HG02571 (cell line): ENCODE data around the gene TDRKH.
"Not testable (repeated sequence)": the region's sequence is repeated elsewhere in the genome, so short reads cannot be mapped to it uniquely, and the experiment has no call there.

ENCODE experiments used
- ATAC-seq: cut with Tn5 transposase; IDR thresholded peaks from one replicate; pipeline ENCODE4 v1.9.1; 2021; ENCODE audit warnings: mild to moderate bottlenecking, moderate library complexity; ENCODE audit not compliant: unreplicated experiment

The TDRKH gene

DNA sequence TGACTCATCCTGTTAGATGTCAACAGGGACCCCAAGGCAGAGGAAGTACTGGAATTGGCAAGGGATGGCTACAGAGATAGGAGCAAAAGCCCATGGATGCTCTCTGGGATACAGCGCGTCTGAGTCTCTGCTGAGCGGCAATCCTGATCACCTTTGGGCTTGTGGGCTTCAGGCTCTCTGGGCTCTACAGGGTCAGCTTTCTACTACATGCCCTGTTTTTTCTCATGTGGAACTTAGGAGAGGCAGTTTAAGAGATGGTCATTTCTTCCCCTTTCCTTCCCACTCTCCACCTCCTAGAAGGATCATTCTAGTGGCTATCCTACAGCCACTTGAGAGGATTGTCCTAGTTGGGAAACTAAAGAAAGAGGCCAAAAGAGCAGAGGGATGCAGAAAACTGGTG, 13.6 kb upstream of the TDRKH start:
- ATAC-seq, result no peak

DNA sequence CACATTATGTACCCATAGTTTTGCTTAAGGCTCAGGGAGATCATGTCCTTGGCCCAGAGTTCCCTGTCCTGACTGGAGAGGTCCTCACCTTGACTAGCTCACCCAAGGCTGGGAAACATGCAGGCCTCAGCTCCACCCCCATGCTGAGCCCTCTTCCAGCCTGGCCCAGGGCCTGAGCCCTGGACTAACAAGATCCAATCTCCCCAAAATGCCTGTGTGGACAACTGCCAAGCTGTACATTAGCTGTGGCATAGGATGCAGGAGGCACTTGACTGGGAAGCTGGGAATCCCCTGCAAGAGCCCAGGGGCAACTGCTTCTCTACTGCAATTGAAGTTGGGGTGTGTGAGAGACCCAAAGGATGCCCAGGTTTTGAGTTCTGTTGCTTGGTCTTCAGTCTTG, 12.9 kb upstream of the TDRKH start:
- ATAC-seq, result no peak

DNA sequence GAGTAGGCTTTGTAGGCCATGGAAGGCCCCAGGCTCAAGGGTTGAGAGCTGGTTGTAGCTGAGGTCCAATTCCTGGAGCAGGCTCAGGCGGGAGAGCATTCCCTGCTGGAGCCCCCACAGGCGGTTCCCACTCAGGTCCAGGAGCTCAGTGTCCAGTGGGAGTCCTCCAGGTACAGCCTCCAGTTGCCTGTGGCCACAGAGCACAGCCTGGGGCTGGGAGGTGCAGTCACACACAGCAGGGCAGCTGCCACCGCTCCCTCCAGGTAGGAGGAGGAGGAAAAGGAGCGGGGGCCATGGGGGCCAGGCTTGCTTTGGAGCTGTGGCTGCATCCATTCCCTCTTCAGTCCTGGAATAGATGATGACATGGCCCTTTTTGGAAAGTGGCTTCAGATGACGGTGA, 12.1 kb upstream of the TDRKH start:
- ATAC-seq, result no peak

DNA sequence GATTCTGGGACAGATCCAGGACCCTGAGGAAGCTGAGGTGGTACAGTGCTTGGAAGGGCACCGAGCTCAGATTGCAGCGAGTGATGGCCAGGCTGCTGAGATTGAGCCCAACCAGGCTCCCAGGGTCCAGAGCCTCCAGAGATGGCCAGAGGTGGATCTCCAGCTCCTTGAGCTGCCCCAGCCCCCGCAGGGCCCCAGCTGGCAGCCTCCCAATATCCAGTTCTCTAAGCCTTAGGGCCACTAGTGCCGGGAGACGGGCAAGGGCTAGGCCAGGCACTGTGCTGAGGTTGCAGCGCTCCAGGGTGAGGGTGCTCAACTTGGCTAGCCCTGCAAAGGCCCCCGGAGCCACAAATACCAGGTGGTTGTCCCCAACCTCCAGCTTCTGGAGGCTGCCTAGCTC, 11.5 kb upstream of the TDRKH start:
- no peak for ATAC-seq

DNA sequence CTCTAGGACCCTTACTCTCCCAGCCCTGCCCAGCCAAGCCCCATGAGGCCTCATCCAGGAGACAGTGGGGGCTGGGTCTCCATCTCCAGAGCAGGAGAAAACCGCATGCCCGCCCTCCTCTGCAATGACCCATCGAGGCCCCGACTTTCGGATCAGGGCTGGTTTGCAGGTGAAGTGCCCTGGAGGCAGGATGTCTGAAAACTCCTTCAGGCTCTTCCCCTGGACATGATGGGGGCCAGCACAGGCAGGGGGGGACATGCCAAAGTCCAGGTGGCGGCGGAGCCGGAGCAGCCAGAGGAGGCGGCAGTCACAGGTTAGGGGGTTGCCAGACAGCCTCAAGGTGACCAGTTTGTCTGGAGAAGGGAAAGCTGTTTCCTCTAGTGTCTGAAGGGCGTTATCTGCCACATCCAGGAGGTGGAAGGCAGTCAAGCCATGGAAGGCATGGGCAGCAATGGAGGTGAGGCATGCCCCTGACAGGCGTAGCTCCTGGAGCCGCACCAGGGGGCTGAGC, 11.1 kb upstream of the TDRKH start:
- no peak for ATAC-seq

DNA sequence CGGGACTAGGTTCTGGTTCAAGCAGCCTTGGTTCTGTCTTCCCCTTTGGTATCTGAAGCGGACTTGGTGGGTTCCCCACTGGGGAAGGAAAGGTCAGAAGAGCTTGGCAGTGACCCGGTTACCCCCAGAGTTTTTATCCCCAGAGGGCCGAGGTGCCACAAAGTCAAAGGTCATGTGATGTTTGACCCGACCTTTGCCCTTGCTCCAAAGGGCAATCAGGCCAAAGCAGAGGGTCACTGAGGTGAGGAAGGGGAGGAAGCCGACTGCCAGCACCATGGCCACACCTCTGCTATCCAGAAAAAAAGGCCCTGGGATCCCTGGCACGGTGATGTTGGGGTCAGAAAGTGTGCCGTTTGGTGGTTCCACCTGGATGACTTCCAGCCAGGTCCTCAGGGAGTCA, 10.5 kb upstream of the TDRKH start:
- no peak for ATAC-seq

DNA sequence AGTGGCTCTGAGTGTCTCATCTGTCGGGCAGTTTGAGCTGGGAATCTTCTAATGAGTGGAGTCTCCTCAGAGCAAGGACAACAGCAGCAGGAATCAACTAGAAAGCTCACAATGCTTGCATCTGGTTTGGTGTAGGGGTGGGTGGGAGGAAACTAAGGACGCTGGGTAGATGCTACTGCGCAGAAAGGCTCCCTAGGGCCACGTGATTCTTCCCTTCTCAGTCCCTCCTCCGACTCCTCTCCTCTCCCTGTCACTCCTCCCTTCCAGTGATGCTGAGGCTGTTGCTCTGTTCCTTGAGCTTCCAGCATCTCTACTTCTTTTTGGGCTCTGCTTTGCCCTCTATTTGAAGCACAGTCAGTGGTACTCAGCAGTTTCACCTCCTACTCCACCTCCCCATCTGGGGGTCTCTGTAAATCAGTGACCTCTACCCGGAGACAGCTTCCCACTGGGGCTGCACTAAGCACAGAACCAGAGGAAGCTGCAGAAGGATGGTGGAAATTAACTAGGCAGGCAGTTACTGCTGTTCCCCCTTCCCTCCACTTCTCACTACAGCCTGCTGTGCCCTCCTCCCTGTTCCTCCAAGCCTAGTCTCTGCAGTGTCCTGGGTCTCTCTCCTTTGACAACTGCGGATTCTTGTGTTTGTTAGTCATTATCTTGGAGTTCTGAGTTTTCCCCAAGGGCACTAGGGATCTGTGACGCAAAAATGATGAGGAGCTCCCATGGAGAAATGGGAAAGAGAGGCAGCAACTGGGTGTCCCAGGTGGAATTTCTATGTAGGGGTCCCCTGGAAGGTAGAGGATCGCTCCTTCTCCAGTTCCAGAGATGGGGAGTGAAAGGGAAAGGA, 9.1 kb upstream of the TDRKH start:
- ATAC-seq, result no peak

DNA sequence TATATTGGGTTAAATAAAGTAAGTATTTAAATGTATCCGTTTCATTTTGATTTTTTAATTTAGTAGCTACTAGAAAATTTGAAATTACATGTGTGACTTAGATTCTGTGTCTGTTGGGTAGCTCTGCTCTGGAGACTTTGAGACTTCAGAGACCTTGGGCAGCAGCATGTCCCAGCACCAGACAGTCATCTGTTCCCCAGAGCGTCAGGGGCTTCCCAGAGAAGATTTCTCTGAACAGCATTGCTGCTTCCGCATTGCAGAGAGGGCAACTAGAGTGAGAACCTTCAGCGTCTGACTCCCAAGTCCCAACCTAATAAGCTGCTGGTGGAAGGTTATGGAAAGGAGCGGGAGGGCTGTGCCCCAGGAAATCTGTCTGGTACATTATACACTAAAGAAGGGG, 8.3 kb upstream of the TDRKH start:
- ATAC-seq, result no peak

DNA sequence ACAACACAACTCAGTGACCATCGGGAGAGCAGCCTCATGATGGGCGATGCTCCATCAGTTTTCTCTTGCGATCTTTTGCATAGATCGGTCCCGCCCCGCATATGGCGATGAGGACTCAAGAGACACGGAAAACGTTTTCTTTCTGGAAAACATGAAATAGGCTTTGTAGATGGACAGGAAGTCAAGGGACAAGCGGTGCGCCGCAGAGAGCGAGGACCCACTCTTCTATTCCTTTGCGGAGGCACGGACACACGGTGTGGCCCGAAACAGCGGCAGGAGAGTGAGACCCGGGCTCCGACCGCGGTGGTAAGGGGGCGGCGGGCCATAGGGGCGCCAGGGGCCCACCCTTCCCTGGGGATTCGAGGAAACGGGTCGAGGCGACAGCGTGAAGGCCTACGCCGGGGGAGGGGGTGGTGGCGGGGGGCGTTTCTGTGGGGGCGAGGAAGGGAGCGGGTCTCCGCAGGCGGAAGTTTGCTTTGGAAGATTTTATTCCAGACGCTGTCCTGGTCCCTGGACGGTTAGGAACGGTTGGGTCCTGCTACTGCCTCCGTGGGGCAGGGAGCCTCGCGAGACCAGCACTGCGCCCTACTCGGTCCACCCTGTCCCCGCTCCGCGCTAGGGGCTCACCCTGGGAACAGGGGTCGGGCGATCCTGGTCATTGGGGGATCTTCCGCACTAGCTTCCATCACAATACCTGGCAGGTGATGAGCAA, 796 bp upstream of the TDRKH start:
- ATAC-seq, result peak; percentile 3

DNA sequence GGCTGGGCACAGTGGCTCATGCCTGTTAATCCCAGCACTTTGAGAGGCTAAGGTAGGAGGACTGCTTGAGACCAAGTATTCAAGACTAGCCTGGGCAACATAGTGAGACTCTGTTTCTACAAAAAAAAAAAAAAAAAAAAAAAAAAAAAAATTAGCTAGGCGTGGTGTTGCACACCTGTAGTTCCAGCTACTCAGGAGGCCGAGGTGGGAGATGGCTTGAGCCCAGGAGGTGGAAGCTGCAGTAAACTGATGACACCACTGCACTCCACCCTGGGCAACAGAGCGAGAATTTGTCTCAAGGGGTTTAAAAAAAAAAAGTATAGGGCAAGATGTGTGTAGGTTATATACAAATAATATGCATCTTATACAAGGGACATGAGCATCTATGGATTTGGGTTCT, 2.6 kb downstream of the TDRKH start:
- ATAC-seq, result no peak

DNA sequence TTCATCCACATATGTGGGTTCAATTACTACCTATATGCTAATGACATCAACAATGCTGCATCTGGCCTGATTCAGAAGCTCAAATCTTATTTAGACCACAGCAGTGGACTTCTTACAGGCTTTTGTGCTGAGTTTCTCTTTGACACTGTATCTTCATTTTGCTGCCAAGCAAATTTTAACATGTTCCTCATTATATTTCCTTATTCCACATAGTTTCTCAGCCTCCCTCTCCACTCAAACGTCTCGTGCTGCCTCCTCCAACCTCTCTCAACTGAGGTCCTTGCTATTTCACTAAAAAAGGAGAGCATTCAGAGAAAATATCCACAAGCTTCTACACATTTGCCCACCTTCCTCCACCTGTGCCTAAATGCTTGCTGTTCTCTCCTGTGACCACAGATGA, 6.5 kb downstream of the TDRKH start:
- ATAC-seq, result no peak

DNA sequence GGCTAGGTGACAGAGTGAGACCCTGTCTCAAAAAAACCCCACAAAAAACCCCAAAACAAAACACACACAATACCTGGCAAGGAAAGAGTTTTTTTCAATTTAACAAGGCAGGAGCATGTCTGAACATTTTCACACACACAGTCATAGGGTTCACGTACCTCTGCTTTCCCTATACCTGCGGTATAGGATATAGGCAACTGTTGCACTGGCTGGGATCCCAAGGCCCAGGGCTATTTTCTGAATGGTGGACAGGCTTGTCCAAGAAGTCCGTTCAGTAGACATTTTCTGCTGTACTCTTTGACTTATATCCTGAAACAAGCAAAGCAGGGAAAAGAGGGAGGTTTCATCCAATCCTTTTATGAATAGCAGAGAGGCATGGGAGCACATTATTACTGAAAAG, 7.6 kb downstream of the TDRKH start:
- ATAC-seq, result no peak

DNA sequence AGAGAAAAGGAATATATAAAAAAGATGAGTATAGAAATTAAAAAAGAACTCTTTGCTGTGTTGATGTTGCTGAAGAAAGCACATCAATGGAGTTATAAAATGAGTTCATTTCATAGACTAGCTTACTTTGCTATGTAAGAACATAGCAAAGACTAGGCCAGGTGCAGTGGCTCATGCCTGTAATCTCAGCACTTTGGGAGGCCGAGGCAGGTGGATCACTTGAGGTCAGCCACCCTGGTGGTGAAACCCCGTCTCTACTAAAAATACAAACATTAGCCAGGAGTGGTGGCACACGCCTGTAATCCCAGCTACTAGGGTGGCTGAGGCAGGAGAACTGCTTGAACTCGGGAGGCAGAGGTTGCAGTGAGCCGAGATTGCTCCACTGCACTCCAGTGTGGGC, 8.3 kb downstream of the TDRKH start:
- not testable (repeated sequence) for ATAC-seq

DNA sequence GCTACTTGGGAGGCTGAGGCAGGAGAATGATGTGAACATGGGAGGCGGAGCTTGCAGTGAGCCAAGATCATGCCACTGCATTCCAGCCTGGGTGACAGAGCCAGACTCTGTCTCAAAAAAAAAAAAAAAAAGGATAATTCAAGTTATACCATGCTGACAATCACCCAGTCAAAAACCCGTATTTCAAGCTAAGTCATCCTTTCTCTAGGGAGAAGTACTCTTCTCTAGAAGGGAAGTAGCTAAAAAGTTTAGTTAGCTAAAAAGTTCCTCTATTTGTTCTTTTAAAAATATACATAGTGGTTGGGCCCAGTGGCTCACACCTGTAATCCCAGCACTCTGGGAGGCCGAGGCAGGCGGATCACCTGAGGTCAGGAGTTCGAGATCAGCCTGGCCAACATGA, 9.6 kb downstream of the TDRKH start:
- not testable (repeated sequence) for ATAC-seq

DNA sequence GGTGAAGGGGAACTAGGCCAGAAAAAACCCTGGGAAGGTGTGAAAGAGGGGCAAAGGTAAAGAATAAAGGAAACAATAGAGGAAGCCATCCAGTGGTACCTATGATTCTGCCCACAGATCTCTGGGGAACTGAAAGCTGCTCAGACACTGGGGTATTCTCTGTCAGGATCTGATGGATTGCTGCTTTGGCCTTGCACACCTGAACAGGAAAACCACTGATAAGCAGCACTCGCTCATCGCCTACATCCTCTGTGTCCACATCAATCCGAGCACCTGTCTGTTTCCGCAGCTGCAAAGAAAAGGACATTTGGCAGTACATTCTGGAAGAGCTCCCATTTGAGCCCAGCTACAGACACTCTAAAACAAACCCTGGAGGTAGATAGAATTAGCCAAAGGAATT, 10.4 kb downstream of the TDRKH start:
- no peak for ATAC-seq

DNA sequence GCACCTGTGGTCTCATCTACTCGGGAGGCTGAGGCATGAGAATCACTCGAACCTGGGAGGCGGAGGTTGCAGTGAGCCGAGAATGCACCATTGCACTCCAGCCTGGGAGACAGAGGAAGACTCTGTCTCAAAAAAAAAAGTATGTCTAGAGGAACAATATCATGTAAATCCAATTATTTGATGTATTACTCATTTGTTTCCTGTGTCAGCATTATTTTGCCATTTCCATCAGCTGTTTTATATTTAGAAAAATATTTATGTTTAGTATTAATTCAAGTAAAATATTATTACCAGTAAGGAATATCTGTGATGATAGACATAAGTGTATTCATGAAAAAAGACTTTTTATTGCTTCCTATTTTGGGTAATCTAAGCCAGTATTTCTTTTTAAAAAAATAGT, 13.0 kb downstream of the TDRKH start:
- no peak for ATAC-seq

DNA sequence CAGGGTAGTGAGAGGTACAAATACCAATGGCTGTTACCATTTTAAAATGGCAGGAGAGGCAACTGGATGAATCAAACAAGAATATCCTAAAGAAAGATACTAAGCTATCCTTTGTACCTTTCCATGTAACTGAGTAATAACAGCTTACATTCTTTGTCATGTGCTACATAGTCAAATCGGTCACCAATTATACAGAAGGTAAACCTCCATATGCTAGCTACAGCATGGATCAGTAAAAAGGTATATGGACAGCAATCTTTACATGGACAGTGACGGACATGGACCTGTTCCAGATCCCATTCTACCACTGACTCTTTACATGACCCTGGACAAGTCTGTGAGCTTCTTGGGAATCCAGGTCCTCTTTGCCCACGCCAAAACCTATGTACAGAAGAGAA, 13.6 kb downstream of the TDRKH start:
- no peak for ATAC-seq

DNA sequence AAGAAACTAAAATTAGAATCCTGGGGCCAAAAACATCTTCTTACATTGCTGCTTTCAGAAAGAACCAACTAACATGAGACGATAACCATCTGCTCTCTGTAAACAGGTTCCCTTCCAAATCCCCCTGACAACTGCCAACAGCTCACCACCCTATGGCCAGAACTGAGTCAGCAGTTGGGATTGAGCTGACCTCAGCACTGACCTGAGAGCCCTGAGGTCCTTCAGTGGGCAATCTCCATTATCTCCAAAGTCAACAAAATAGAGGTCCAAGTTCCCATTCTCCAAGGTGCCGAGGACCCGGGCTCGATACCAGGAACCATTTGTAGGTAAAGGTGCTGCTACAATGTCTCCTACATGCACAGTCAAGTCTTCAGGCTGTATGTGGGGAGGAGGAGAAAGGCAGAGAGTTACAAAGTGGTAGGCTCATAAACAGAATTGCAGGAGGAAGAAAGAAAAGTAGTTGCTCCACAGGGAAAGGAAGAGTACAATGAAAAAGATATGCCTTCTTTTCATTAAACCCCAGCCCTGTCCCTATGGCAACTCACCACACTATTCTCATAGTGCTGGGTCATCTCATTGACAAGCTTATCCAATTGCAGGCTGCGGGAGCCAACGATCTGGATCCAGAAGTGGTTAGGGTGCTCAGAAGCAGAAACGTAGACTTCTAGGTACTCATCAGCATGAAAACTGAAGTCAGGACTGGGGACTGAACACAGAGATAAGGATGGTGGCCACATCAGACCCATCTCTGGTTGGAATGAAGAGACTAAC, 14.2 kb downstream of the TDRKH start:
- ATAC-seq, result no peak

DNA sequence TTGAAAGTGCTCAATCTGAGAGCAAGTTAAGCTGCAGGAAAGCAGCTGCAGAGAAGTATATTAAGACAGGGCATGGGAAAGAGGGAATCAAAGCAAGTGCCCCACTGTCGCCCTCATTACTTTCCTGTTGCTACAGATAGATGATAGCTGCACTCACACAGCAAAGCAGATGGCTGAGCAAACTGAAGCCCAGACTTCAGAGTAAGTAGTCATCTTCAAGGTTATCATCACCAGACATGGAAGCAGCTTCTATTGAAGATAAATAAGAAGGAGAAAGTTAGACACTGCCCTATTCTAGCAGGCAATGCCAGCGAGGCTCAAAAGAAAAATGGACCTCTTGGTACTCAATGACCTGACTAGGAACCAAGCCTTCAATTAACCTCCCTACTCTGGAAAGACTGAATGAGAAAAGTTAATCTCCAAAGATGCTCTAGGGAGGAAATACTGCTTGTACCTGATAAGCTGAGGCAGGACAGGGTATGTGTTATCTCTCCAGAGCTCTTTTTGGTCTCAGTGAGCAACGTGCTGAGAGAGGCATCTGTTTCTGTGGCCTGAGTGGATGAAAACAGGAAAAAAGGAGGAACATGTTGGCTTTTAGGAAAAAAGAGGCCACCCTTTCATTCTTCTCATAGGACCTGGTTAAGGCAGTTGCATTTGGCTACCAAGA, 15.9 kb downstream of the TDRKH start:
- ATAC-seq, result no peak

DNA sequence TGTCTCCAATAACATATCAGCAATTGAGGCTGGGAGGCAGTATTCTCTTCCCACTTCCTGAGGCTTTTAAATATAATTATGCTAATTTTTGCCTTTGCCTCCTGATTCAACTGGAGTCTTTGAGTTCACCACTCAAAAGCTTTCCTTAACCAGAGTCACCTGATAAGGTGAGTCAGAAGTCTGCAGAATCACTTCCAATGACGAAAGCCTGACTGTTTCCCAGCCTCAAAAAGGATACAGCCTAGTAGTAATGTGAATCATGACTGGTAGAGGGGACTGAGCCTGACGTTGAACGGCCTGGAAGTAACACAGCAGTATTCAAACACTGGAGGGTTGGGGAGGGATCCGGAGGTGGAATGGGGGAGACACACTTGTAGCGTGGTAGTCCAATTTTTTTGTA, 16.6 kb downstream of the TDRKH start:
- no peak for ATAC-seq

DNA sequence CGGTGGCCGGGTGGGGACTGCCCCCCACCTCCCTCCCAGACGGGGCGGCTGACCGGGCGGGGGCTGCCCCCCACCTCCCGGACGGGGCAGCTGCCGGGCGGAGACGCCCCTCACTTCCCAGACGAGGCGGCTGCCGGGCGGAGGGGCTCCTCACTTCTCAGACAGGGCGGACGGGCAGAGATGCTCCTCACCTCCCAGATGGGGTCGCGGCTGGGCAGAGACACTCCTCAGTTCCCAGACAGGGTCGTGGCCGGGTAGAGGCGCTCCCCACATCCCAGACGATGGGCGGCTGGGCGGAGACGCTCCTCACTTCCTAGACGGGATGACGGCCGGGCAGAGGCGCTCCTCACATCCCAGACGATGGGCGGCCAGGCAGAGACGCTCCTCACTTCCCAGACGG, 21.0 kb downstream of the TDRKH start:
- not testable (repeated sequence) for ATAC-seq
